Measurements from ENCODE around the gene HIGD1C.

- no peak for TF ChIP-seq CTCF (IDR thresholded peaks at IDR 0.05)
- no peak for TF ChIP-seq POLR2AphosphoS5 (IDR thresholded peaks at IDR 0.05; ENCODE audit: insufficient read depth in 1 of 2, low read depth in 1 of 2)
- TF ChIP-seq POLR2A (IDR thresholded peaks at IDR 0.05), result no peak
Observed at GRCh38 chr12:50934371-50934851, 17.9 kb upstream of the HIGD1C start.
